Measurements from ENCODE around the gene ICAM5. TPM values are rescaled to one million over a fixed set of nuclear protein-coding genes. Genes with fewer than 3 reads are reported as not detected.

ICAM5 gene
- total RNA-seq, 1 experiment from 2014 or later: 2.0 TPM

DNA sequence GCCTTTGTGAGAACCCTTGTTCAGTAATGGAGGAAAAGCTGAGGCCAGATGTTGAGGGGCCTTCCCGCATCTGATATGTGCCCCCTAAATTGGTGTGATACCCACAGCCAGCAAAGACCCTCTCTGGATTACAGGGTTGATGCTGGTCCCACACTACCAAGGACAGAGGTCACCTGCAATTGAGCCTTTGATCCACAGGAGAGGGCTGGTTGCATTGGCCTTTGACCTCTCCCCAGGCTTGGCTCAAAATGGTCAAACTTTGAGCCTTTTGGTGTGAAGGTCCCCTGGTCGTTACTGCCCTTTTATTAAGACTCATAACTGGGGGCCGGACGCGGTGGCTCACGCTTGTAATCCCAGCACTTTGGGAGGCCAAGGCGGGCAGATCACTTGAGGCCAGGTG is 46.1 kb upstream of the ICAM5 start:
- Histone ChIP-seq H3K9ac (ENCODE audit: low read length) (no peak overlapping the region), H2AFZ (ENCODE audit: low read length) (no peak overlapping the region), H3K4me1 (ENCODE audit: insufficient read depth, low read length) (peaks cover 16% of the 10 kb centered on the region), H3F3A (ENCODE audit: low read length, unreplicated experiment) (no peaks in the 10 kb centered on the region), H4K20me1 (ENCODE audit: low read length) (no peaks in the 10 kb centered on the region; the same call in 1 of the 2 replicates), H3K9me3 (ENCODE audit: low read length) (no peaks in the 10 kb centered on the region), H3K36me3 (ENCODE audit: low read depth, low read length) (no peaks in the 10 kb centered on the region), H3K4me2 (ENCODE audit: low read length) (no peak overlapping the region), H3K27me3 (ENCODE audit: low read length) (no peaks in the 10 kb centered on the region), H3K4me3 (ENCODE audit: low read length) (no peak overlapping the region), H3K27ac (ENCODE audit: low read length) (no peak overlapping the region), H3K79me2 (ENCODE audit: low read length) (no peaks in the 10 kb centered on the region), H3K9me2 (replicated peaks; ENCODE audit: low read length) (no peaks in the 10 kb centered on the region)
- ATAC-seq: no peak
- intact Hi-C loops (cut with micrococcal nuclease): no loop called here
- TF ChIP-seq EZH2 (IDR thresholded peaks at IDR 0.05; ENCODE audit: low read length, unreplicated experiment): no peak
- no peak for TF ChIP-seq EZH2phosphoT487 (IDR thresholded peaks at IDR 0.05; ENCODE audit: borderline replicate concordance, low read length)
- TF ChIP-seq, protein P1, sequence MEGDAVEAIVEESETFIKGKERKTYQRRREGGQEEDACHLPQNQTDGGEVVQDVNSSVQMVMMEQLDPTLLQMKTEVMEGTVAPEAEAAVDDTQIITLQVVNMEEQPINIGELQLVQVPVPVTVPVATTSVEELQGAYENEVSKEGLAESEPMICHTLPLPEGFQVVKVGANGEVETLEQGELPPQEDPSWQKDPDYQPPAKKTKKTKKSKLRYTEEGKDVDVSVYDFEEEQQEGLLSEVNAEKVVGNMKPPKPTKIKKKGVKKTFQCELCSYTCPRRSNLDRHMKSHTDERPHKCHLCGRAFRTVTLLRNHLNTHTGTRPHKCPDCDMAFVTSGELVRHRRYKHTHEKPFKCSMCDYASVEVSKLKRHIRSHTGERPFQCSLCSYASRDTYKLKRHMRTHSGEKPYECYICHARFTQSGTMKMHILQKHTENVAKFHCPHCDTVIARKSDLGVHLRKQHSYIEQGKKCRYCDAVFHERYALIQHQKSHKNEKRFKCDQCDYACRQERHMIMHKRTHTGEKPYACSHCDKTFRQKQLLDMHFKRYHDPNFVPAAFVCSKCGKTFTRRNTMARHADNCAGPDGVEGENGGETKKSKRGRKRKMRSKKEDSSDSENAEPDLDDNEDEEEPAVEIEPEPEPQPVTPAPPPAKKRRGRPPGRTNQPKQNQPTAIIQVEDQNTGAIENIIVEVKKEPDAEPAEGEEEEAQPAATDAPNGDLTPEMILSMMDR (conservative IDR thresholded peaks at IDR 0.05; ENCODE audit: low read depth, low read length): no peak
- no TSS peak for BruUV-seq (replicated peaks)
- DNase-seq: no peak
- ChIA-PET CTCF (no interaction called here), POLR2A (ENCODE audit: unreplicated experiment) (no interaction called here)

DNA sequence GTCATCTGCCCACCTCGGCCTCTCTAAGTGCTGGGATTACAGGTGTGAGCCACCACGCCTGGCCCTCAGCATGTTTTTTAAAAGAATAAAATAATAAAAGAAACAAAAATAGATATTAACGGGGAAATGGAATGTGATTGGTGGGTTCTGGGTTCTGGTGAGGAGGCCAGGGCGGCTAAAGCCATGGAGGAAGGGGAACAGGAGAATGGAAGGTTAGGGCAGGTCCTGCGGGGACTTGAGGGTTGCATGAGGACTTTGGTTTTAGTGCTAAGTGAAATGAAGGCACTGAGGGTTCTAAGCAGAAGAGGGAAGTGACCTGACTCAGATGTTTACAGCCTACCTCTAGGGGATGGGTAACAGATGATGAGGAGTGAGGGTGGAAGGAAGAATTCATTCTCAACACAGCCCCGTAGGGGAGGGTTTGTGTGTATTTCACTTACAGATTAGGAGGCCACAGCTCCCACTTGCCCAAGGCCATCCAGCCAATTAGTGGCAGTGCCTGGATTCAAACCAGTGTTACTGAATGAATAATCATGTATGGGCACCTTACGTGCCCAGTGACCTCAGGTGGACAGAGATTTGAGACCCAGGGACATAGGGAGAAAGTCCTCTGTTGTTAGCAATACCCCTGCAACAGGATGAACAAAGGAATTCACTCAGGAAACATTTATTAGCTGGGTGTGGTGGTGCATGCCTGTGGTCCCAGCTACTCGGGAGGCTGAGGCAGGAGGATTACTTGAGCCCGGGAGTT is 44.4 kb upstream of the ICAM5 start:
- H2AFZ ChIP-seq (ENCODE audit: low read length): no peak overlapping the region
- no peak overlapping the region for H3K4me3 ChIP-seq (ENCODE audit: low read length)
- H4K20me1 ChIP-seq (ENCODE audit: low read length): no peaks in the 10 kb centered on the region; the same call in 1 of the 2 replicates
- H3K4me1 ChIP-seq (ENCODE audit: insufficient read depth, low read length): peaks cover 13% of the 10 kb centered on the region
- no peak for ATAC-seq
- CTCF ChIA-PET: no interaction called here
- POLR2A ChIA-PET (ENCODE audit: unreplicated experiment): no interaction called here
- no peaks in the 10 kb centered on the region for H3K27me3 ChIP-seq (ENCODE audit: low read length)
- H3K36me3 ChIP-seq (ENCODE audit: low read depth, low read length): no peaks in the 10 kb centered on the region
- H3K79me2 ChIP-seq (ENCODE audit: low read length): no peaks in the 10 kb centered on the region
- intact Hi-C loops (cut with micrococcal nuclease): no loop called here
- no TSS peak for BruUV-seq (replicated peaks)
- no peak overlapping the region for H3K4me2 ChIP-seq (ENCODE audit: low read length)
- no peaks in the 10 kb centered on the region for H3K9me2 ChIP-seq (replicated peaks; ENCODE audit: low read length)
- no peak for DNase-seq
- no peak overlapping the region for H3K27ac ChIP-seq (ENCODE audit: low read length)
- no peaks in the 10 kb centered on the region for H3K9me3 ChIP-seq (ENCODE audit: low read length)
- H3F3A ChIP-seq (ENCODE audit: low read length, unreplicated experiment): no peaks in the 10 kb centered on the region
- H3K9ac ChIP-seq (ENCODE audit: low read length): no peak overlapping the region
- TF ChIP-seq, protein P1 (conservative IDR thresholded peaks at IDR 0.05; ENCODE audit: low read depth, low read length): no peak
- TF ChIP-seq EZH2 (IDR thresholded peaks at IDR 0.05; ENCODE audit: low read length, unreplicated experiment): no peak
- no peak for TF ChIP-seq EZH2phosphoT487 (IDR thresholded peaks at IDR 0.05; ENCODE audit: borderline replicate concordance, low read length)

DNA sequence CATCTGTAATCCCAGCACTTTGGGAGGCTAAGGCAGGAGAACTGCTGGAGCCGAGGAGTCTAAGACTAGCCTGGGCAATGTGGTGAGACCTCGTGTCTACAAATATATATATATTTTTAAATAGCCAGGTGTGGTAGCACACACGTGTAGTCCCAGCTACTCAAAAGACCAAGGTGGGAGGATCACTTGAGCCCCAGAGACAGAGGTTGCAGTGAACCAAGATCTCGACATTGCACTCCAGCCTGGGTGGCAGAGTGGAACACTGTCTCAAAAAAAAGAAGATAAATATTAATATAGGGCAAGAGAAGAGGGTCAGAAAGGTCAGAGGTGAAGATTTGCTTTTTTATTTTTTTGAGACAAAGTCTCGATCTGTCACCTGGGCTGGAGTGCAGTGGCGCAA is 43.2 kb upstream of the ICAM5 start:
- no peaks in the 10 kb centered on the region for H3K27me3 ChIP-seq (ENCODE audit: low read length)
- H3K4me1 ChIP-seq (ENCODE audit: insufficient read depth, low read length): peaks cover 17% of the 10 kb centered on the region
- no peaks in the 10 kb centered on the region for H3K36me3 ChIP-seq (ENCODE audit: low read depth, low read length)
- no peak overlapping the region for H3K27ac ChIP-seq (ENCODE audit: low read length)
- H3K79me2 ChIP-seq (ENCODE audit: low read length): no peaks in the 10 kb centered on the region
- ChIA-PET POLR2A (ENCODE audit: unreplicated experiment) (no interaction called here), CTCF (no interaction called here)
- no peaks in the 10 kb centered on the region for H3K9me3 ChIP-seq (ENCODE audit: low read length)
- TF ChIP-seq, protein P1 (conservative IDR thresholded peaks at IDR 0.05; ENCODE audit: low read depth, low read length): no peak
- no peak for TF ChIP-seq EZH2 (IDR thresholded peaks at IDR 0.05; ENCODE audit: low read length, unreplicated experiment)
- TF ChIP-seq EZH2phosphoT487 (IDR thresholded peaks at IDR 0.05; ENCODE audit: borderline replicate concordance, low read length): no peak
- no TSS peak for BruUV-seq (replicated peaks)
- no peak overlapping the region for H3K9ac ChIP-seq (ENCODE audit: low read length)
- intact Hi-C loops (cut with micrococcal nuclease): no loop called here
- no peak overlapping the region for H3K4me3 ChIP-seq (ENCODE audit: low read length)
- no peak overlapping the region for H3K4me2 ChIP-seq (ENCODE audit: low read length)
- no peak for ATAC-seq
- H3K9me2 ChIP-seq (replicated peaks; ENCODE audit: low read length): no peaks in the 10 kb centered on the region
- H2AFZ ChIP-seq (ENCODE audit: low read length): no peak overlapping the region
- H3F3A ChIP-seq (ENCODE audit: low read length, unreplicated experiment): no peaks in the 10 kb centered on the region
- no peak for DNase-seq
- H4K20me1 ChIP-seq (ENCODE audit: low read length): no peaks in the 10 kb centered on the region; the same call in 1 of the 2 replicates

All from PC-3 (cell line).